GM18499 (cell line): ENCODE results near the gene UBE2G2.

Experiments
- ATAC-seq: cut with Tn5 transposase; IDR thresholded peaks from one replicate; pipeline ENCODE4 v1.9.1; 2021; ENCODE audit warnings: moderate number of reproducible peaks; ENCODE audit not compliant: insufficient read depth, unreplicated experiment

UBE2G2 gene

GRCh38 chr21:44816761-44817505 lies 15.3 kb upstream of the UBE2G2 start:
- no peak for ATAC-seq

- no peak for ATAC-seq
Measured at GRCh38 chr21:44815852-44816628, 14.4 kb upstream of the UBE2G2 start.

GRCh38 chr21:44815225-44815624 lies 13.6 kb upstream of the UBE2G2 start:
- no peak for ATAC-seq

- no peak for ATAC-seq
Measured at GRCh38 chr21:44814498-44815023, 12.9 kb upstream of the UBE2G2 start.

- no peak for ATAC-seq
Measured at GRCh38 chr21:44813727-44814126, 12.1 kb upstream of the UBE2G2 start.

GRCh38 chr21:44813149-44813548 lies 11.5 kb upstream of the UBE2G2 start:
- ATAC-seq, result no peak

- ATAC-seq, result no peak
Measured at GRCh38 chr21:44812640-44813039, 11.0 kb upstream of the UBE2G2 start.

GRCh38 chr21:44810779-44811178 lies 9.2 kb upstream of the UBE2G2 start:
- no peak for ATAC-seq

- ATAC-seq, result no peak
Measured at GRCh38 chr21:44805859-44806258, 4.2 kb upstream of the UBE2G2 start.

- no peak for ATAC-seq
Measured at GRCh38 chr21:44805226-44805625, 3.6 kb upstream of the UBE2G2 start.

- no peak for ATAC-seq
Measured at GRCh38 chr21:44804762-44805161, 3.1 kb upstream of the UBE2G2 start.

GRCh38 chr21:44803651-44804050 lies 2.0 kb upstream of the UBE2G2 start:
- ATAC-seq, result no peak

- ATAC-seq, result no peak
Measured at GRCh38 chr21:44802396-44803153, 955 bp upstream of the UBE2G2 start.

GRCh38 chr21:44800971-44801467 lies 601 bp downstream of the UBE2G2 start:
- no peak for ATAC-seq

- no peak for ATAC-seq
Measured at GRCh38 chr21:44800103-44800502, 1.5 kb downstream of the UBE2G2 start.

GRCh38 chr21:44799646-44800045 lies 2.0 kb downstream of the UBE2G2 start:
- ATAC-seq, result no peak

- ATAC-seq, result no peak
Measured at GRCh38 chr21:44797775-44798174, 3.8 kb downstream of the UBE2G2 start.

GRCh38 chr21:44795342-44795741 lies 6.3 kb downstream of the UBE2G2 start:
- no peak for ATAC-seq

GRCh38 chr21:44793592-44794374 lies 7.8 kb downstream of the UBE2G2 start:
- ATAC-seq, result no peak
